IPS-NIHi11 (cell line): Measurements from ENCODE around the gene DNAJC3.
A peak's percentile ranks its signal among the peaks of the same experiment; 100 is the strongest.
"Not testable (repeated sequence)": the region's sequence is repeated elsewhere in the genome, so short reads cannot be mapped to it uniquely, and the experiment has no call there.

Experiments
- DNase-seq: peaks from one replicate; pipeline ENCODE4 v3.0.0; 2012; ENCODE audit warnings: mixed read lengths, low spot score

DNAJC3 gene, protein sequence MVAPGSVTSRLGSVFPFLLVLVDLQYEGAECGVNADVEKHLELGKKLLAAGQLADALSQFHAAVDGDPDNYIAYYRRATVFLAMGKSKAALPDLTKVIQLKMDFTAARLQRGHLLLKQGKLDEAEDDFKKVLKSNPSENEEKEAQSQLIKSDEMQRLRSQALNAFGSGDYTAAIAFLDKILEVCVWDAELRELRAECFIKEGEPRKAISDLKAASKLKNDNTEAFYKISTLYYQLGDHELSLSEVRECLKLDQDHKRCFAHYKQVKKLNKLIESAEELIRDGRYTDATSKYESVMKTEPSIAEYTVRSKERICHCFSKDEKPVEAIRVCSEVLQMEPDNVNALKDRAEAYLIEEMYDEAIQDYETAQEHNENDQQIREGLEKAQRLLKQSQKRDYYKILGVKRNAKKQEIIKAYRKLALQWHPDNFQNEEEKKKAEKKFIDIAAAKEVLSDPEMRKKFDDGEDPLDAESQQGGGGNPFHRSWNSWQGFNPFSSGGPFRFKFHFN

DNA sequence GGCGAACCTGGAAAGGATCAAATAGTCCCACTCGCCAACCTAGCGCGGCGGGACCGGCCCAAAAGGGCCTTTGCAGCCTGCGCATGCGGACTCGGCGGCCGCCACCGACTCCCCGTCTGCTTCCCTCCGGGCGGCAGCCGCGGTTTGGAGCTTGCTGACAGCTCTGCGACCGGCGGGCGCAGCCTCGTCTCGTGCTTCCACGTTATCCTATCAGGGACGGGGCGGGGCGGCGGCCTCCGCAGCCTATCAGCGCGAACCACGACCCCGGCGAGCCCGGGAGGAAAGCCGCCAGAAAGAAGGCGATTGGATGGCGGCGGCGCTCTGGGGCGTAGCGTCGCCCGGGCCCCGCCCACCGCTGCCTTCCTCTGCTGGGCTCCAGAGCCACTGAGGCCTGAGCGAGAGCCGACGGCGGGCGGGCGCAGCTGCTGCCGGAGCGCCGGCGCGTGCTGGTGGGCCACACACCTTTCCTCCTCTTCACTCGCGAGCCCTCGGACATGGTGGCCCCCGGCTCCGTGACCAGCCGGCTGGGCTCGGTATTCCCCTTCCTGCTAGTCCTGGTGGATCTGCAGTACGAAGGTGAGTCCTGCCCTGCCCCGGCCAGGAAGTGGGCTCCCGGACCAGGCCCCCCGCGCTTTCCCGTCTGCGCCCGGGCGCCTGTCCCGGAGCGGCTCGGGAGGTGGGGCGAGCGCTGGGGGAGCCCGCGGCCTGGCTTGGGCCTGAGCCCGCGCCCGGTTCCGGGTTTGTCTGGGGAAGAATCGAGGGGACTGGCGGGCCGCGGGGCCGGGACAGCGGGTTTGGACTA lies at the start of gene DNAJC3:
TSS of gene DNAJC3 (plus strand) at position 378 of the 802 bp plus-strand sequence. CDS start at position 495, 117 bp downstream.
- peak; percentile 98 for DNase-seq

DNA sequence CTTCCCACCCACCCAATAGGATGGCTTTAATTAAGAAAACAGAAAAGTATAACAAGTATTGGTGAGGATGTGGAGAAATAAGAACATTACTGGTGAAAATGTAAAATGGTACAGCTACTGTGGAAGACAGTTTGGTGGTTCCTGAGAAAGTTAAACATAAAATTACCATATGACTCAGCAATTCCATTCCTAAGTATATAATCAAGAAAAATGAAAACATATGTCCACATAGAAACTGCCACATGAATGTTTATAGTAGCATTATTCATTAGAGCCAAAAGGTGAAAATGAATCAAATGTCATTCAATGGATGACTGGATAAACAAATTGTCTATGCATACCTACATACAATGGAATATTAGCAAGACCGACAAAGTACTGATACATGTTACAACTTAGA lies 49.3 kb upstream of the DNAJC3 start:
- DNase-seq, result no peak

DNA sequence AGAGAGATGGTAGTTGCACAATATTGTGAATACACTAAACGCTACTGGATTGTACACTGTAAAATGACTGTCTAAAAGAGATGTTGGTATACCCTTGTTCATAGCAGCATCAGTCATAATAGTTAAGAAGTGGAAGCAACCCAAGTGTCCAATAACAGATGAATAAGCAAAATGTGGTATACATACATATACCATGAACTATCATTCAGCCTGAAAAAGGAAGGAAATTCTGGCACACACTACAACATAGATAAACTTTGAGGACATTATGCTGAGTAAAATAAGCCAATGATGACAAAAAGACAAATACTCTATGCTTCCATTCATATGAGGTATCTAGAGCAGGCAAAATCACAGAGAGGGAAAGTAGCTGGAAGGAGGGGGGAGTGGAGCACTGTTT lies 48.5 kb upstream of the DNAJC3 start:
- no peak for DNase-seq

DNA sequence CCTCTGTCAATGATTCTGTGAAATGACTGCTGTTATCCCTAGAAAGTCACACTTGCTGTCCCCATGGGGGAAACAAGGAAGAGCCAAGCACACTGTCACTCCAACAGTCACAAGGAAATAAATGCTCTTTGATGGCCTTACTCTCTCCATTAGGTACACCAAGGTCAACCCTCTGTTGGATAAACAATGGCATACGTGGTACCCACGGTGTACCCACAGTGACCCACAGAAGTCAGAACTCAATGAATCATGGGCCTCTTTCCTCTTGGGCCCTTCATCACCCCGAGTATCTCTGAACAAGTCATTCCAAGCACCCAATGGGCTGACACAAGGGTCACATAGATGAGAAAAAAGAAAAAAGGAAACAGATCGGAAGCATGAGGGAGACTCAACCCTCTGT lies 47.9 kb upstream of the DNAJC3 start:
- DNase-seq, result no peak

DNA sequence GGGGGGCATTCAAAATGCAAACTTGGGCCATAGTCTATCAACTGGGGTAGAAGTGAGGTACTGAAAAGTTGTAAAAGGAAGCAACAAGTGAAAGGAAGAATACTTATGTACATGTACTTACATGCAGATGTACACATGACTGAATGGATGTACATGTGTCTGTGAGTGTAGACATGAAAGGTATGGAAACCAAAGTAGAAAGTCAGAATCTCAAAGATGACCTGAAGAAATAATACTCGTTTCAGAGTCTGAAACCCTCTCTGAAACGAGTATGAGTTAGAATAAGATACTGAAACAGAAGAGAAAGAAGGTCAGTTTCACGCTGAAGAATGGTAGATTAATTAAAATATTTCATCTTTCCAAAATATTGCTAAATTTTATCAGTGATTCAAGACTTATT lies 46.3 kb upstream of the DNAJC3 start:
- DNase-seq, result no peak

DNA sequence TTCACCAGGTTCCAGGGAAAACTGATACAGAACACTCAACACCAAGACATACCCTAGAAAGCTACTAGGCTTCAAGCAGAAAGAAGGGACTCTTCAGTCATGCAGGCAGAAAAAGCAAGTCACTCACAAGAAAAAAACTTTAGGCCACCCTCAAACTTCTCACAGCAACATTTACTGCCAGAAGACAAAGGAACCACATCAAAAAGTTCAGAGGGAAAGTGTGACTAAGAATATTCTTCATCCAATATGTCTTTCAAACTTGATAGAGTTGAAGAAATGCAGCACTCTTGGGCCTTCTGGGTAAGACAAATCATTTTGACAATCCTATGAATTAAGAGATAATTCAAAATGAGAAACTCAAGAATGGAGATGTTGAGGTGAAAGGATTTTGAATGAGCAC lies 40.1 kb upstream of the DNAJC3 start:
- no peak for DNase-seq

DNA sequence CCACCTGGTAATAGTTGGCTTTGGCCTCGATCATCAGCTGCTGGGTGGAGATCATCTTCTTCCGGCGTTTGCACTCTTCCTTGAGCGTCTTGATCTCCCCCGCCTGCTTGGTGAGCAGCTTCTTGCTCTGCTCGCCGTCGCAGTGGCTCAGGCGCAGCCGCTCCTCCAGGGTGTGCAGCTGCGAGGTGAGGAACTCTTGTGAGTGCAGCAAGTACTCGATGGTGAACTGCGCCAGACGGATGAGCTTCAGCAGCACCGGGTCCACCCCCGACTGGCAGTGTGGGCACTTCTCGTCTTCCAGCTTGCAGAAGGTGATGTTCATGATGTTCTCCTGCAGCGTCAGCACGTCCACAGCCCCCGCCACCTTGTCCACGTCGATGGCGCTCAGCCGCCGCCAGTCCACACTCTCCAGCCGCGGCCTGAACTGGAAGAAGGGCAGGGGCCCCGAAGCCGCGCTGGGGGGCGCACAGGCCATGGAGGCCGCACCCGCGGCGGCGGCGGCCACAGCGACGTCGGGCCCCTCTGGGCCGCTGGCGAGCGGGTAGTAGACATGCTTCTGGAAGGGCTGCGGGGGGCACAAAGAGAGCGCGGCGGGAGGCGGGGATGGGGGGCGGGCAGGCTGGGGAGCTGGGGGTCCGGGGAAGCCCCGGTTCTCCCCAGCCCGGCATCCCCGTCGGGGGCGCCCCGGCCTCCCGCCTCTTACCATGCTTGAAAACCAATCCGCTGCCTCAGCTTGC lies 35.5 kb upstream of the DNAJC3 start:
- no peak for DNase-seq

DNA sequence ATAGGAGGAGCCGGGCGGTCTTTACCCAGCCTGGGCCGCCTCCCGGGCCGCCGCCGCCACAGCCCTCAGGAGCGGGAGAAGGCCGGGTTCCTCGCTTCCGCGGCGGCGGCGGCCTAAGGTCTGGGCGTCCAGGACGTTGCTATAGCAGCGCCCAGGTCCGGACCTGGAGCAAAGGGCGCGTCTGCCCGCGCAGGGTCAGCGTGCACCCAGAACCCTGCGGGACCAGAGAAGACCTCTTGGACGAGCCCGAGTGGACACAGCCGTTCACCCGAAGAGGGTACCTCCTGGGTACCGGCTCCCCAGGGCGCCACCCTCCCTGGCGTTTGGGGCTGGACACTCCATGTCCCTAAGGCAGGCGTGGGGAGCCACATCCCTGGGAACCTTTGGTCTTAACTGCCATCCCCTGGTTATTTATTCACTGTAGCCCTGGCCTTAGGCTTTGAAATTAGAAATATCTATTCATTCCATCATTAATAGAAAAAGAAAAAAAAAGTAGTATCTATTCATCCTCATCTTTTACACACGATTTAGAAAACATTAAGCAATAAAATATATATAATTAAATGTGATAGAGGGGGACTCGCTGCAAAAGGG lies 34.8 kb upstream of the DNAJC3 start:
- DNase-seq, result peak; percentile 49

DNA sequence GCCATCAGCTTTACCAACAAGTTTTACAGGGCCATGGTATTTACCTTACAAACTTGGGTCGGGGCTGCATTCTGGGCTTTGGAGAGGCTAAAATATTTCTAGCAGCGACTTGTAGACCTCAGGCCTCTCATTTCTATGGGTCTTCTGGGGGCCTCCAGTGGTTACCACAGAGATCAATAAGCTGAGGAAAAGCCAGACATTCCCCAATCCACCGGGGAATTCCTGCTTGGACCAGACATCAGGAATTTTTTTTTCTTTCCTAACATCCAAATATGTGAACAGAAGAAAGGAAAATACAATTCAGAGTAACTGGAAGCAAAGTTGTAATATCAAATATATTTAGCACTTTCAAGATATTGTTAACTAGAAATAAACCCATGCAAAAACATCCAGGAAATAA lies 33.9 kb upstream of the DNAJC3 start:
- DNase-seq, result no peak

DNA sequence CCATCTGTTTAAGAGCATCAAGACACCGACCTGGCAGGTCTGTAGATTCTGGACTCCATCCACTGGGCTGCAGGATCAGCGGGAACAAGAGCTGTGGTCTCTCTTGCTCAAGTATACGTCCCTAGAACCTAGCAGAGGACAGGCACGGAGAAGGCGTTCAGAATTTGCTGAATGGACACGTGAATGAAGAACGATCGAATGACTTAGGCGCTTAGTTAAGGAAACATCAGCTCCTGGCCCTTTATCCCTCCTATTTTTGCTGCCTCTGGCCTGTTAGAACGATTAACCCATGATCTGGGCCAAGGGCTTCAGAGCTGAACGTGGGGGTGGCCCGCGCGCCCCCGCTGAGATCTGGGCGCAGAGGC lies 33.4 kb upstream of the DNAJC3 start:
- no peak for DNase-seq

DNA sequence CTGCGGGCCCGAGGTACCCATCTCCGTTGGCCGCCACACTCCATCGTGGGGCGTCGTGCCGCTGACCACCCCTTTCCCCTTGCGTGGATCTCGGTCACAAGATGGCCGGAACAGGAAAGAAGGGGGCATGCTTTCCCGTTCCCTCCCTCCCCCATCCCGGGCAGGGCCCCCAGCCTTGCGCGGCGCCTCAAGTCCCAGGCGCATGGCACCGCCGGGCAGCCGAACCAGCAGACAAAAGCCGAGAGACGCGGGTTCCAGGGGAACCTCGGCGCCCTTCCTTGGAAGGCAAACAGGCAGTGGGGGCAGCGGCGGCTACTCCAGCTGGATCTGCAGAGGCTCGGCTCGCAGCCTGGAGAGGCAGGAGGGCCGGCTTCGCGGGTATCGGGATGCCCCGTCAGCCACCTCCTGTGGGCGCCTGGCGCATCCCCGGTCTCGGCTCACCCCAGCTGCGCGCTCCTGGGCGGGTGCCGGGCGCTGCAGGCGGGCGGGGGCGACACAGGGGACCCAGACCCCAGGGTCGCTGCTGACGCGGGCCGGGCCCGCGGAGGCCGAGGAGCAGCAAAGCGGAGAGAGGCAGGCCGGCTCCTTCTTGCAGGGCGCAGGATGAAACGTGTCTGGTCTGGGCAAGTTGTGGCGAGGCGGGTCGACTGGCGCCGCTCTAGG lies 32.9 kb upstream of the DNAJC3 start:
- DNase-seq, result peak; percentile 39

DNA sequence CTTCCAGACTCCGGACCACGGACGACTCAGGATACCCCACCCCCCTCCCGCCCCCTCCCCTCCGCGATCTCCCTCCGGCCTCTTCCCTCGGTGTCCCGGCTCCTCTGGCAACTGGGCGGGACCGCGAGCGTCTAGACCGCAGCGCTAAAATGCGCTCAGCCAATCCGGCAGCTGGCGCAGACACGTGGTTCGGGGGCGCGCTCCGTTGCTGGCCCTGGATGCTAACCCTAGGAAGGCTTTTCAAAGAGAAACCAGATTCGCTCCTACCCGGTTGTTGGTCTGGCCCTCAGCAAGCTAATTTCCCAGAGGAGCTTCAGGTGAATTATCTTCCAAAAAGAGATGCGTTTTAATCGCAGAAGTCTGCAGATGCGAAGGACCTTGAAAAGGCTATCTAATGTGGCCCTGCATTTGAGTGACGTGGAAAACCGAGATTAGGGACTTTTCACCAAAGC lies 32.3 kb upstream of the DNAJC3 start, which contains the start of gene DZIP1:
TSS of gene DZIP1 (minus strand) at position 106 of the 452 bp plus-strand sequence. CDS start 2,677 bp downstream, outside the sequence.
- DNase-seq, result peak; percentile 84

DNA sequence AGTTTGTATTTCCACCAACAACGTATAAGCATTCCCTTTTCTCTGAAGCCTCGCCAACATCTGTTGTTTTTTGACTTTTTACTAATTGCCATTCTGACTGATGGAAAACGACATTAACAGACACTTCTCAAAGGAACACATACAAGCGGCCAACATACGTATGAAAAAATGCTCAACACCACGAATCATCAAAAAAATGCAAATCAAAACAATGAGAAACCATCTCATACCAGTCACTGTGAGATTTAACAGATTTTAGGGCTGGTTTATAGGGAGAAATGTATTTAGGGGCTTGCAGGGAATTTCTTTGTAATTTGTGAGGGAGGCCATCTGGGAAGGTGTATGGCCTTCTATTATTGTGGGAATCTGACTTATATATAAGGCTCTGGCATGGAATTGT lies 29.6 kb upstream of the DNAJC3 start:
- DNase-seq, result no peak

DNA sequence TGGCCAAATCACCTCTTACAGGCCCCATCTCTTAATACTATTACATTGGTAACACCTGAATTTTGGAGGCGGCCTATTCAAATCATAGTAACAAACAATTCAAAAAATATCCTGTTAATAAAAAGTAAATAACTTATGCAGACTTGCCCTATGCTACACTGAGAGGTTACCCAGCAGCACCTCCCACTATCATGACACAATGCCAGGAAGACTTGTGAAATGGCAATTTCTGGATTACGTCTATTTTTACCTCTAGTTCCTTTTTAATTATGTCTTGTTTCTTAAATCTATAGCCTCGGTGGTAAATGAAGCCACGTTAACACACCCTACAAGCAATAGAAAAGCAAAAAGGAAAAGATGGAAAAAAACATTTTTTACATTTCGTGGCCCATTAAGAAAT lies 26.2 kb upstream of the DNAJC3 start:
- DNase-seq, result no peak

DNA sequence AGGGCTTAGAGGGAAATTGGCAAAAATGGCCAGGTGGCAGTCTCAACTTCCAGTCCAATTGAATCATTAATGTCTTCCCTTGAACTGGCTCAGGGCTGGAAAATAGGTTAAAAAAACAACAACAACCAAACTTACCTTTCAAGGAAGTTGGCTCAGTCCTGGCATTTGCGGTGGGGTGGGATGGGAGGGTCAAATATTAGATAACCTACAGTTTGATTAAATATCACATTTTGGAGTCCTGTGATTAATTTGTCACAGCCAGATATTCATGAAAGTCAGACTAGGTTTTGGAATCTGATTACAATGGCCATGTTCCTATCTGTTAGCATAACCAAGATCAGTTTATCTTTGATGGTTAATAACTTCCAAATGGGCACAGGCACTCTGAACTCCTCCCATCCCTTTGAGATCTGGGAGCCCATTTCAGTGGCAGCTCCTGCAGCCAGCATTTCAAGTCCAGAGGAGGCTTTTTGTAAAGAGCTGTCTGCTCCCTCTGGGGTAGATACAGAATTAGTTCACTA lies 24.6 kb upstream of the DNAJC3 start:
- DNase-seq, result no peak

DNA sequence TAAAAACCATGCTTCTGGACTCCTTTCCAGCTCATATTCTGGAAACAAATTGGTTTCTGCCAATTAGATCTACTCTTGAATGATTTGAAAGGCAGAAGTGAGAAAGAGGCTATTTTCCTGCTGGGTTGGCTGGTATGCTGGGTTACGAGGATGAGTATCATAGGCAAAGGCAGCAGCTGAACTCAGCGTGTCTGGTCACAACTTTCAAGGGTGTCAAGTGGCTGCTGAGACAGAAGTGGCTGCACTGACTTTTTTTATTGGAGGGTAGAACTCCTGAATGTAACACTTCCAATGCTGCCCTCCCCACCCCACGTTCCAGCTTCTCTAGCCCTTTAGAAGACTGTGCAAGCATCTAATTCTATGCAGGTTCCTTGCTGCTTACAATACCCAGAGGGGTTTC lies 24.1 kb upstream of the DNAJC3 start:
- no peak for DNase-seq

DNA sequence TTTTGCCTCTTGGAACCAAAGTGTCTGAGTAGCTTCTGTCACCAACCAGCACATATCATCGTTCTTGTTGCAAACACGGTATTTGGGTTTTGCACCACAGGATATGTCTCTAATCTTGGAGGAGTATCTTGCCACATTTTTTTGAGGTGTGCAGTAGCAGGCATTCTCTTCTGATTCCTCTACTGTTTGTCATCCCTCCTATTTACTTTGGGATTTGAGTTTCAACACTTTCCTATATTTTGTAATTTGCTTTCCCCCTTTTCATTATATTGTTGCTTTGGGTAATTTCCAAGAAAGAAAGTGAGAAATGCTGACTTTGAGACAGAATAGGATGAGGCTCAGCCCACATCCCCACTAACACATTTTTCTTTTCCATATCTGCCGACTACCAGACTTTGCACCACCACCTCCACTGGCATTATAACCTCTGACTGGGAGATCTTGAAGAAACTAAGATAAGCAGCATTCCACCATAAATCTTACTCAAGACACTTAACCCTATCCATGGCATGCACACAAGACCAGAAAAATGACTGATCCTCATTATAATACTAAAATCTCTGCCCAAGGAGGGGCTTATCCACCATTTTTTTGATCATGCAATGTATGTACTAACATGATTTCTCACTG lies 20.4 kb upstream of the DNAJC3 start:
- no peak for DNase-seq

DNA sequence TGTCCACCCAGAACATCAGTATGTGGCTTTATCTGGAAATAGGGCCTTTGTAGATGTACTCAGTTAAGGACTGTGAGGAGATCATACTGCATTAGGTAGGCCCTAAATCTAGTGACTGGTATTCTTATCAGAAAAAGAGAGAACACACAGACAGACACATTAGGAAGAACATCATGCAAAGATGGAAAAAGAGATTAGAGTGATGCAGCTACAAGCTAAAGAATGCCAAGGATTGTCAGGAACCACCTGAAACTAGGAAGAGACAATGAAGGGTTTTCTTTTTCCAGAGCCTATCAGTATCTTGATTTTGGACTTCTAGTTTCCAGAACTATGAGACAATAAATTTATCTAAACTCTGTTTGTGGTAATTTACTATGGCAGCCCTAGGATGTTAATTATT lies 17.4 kb upstream of the DNAJC3 start:
- DNase-seq, result no peak

DNA sequence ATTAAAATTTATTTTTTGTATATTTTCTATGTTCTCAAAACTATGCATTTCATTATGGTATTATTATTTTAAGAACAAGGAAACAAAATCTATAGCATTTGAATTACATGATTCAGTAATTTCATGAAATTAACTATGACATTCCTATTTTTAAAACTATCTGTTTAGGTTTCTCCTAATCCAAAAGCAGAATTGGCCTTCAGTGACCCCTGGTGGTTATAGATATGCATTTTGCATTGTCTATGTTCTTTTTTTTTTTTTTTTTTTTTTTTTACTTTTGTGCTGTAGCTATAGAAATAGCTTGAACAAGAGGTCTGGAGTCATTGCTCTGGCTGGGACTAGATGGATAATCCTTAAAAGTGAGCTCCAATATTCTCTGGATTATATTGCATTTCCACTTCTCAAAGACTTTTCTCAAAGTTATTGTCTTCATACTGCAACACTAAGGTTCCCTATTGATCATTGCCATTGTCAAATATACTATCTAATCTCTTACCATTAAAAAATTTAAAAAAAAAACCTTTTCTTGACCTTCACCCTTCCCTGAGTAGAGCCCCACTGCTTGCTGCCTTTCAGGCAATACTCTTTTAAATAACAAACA lies 15.9 kb upstream of the DNAJC3 start:
- peak; percentile 26 for DNase-seq

DNA sequence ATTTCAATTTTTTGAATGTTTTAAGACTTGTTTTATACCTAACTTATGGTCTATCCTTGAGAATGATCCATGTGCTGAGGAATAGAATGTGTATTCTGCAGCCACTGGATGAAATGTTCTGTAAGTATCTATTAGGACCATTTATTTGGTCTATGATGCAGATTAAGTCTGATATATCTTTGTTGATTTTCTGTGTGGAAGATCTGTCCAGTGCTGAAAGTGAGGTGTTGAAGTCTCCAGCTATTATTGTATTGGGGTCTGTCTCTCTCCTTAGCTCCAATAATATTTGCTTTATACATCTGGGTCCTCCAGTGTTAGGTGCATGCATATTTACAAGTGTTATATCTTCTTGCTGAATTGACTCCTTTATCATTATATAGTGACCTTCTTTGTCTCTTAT lies 9.7 kb upstream of the DNAJC3 start:
- DNase-seq, result not testable (repeated sequence)
